ENCODE measurements around the gene CD6.

- TF ChIP-seq CTCF (IDR thresholded peaks at IDR 0.05; ENCODE audit: borderline replicate concordance, extremely low read depth, low read length, poor library complexity, severe bottlenecking) (no peak), EZH2 (IDR thresholded peaks at IDR 0.05; ENCODE audit: borderline replicate concordance, low read depth, low read length, severe bottlenecking) (no peak)
Observed at GRCh38 chr11:60934790-60935605, 36.5 kb upstream of the CD6 start.

Measured in DND-41 (cell line).